VCaP (cell line): ENCODE data around the gene CCDC110.

Experiments
- H3K27ac ChIP-seq: fragments of 450-650 bp; 2 replicates; pipeline ENCODE4 v1.5.1; 2017
- TF ChIP-seq, protein P1 (sequence below): fragments of 450-650 bp; conservative IDR thresholded peaks from 2 replicates; pipeline ENCODE4 v1.5.1; 2017; ENCODE audit warnings: mild to moderate bottlenecking, moderate library complexity

The CCDC110 gene

DNA sequence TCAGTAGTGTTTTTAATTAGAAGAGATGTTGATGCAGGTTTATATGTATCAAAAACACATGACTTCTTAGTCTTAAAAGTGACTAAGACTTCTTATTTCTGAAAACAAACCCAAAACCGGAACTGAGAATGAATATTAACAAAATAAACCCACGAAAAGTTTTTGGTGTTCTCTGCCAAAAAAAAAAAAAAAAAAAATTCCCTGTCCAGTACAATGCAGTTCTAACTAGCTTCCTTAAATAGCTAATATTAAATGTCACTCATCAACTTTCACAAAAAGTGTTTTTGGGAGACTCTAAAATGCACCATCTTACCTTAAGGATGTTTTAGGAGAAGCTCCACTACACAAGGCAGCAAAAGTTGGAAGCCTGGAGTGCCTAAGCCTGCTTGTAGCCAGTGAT is 72.9 kb downstream of the CCDC110 start:
- peak overlapping the region; percentile 63 for H3K27ac ChIP-seq
- TF ChIP-seq, protein P1, sequence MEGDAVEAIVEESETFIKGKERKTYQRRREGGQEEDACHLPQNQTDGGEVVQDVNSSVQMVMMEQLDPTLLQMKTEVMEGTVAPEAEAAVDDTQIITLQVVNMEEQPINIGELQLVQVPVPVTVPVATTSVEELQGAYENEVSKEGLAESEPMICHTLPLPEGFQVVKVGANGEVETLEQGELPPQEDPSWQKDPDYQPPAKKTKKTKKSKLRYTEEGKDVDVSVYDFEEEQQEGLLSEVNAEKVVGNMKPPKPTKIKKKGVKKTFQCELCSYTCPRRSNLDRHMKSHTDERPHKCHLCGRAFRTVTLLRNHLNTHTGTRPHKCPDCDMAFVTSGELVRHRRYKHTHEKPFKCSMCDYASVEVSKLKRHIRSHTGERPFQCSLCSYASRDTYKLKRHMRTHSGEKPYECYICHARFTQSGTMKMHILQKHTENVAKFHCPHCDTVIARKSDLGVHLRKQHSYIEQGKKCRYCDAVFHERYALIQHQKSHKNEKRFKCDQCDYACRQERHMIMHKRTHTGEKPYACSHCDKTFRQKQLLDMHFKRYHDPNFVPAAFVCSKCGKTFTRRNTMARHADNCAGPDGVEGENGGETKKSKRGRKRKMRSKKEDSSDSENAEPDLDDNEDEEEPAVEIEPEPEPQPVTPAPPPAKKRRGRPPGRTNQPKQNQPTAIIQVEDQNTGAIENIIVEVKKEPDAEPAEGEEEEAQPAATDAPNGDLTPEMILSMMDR, result no peak

DNA sequence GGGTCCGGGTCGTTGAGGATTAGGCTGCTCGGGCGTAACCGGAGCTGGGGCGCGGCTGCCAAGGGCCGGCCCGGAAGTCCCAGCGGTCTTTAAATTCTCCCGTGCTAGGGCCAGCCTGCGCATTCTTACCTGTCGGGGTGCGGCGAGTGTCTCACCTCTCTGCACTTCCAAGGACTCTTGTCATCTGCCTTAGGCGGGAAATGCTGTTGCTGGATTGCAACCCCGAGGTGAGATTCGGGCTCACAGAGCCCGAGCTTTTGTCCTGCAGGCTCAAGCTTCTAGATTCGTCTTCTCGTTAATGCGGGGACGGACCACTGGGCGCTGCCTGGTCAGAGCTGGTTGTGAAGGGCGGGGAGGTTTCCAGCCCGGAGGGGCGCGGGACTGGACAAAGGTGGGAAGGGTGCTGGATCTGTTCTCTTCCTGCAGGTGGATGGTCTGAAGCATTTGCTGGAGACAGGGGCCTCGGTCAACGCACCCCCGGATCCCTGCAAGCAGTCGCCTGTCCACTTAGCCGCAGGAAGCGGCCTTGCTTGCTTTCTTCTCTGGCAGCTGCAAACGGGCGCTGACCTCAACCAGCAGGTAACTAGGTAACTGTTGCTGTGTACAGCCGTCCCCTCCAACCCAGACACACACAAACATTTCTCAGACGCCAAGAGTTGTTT is 74.7 kb downstream of the CCDC110 start, which contains the start of gene ANKRD37:
TSS of gene ANKRD37 (plus strand) at position 118 of the 662 bp plus-strand sequence. CDS start at position 201, 83 bp downstream.
- peak within 1 kb of the TSS; percentile 95 for H3K27ac ChIP-seq

DNA sequence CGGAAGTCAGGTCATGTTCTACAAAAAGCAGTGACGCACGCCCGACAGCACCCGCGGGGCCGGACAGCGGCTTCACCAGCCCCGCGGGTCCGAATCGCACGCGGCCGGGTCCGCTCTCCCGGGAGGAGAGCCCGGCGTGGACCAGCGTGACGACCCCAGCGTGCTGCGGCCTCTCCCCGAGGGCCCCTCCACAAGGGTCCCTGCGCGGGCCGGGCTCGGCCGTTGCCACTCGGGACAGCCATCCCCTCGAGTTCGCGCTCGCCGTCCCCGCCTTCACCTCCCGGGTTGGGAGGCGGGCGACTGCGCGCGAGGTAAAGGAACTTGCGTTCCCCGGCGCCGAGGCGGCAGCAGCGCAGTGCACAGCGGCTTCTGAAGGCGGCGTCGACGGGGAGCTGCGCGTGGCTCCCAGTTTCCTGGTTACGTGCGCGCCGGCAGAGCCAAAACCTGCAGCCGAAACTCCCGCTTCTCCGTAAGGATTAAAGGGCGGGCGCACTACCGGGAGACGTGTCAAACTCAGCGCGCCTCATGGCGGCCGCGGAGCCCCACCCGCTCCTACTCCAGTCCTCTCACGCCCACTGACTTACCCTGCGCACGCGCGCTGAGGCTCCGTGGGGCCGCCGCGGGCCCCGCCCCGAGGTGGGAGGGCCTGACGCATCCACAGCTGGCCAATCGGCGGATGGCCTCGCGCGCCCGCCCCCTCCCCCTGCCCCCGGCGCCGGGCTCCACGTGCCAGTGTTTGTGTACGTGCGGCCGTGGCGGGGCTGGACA is 75.4 kb downstream of the CCDC110 start:
- H3K27ac ChIP-seq, result peak overlapping the region; percentile 95
- TF ChIP-seq, protein P1, result no peak

More for the DNA sequence above, 74.7 kb downstream of the CCDC110 start, which contains the start of gene ANKRD37:
- TF ChIP-seq, protein P1, result no peak

DNA sequence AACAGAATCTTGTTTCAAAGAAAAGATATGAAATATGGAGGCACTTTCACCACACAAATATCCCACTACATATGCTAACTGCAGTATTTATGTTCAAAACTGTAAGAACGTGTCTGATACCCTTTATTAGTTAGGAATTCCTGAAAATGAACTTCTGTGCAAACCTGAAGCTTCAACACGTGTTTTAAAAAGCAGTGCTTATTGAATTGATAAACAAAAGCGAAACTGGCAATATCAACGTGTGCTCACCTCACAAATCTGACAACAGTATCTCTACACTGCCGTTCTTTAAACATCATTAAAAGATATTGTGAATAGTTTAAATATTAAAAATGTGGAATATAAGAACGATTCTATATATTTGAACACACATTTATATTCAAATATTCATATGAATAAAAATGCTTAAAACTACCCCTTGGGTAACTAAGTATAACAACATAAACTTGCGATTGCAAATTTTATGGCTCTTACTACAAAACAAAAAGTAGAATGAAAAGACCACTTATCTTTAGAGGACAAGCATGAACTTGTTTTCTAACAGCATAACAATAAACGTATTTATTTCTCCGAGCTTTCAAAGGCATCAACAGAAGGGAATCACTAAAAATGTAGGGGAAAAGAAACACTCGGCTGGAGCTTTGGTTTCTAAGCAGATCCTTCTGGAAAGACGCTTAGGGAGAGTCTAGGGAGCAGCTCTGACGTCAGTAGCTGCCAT is 76.1 kb downstream of the CCDC110 start, which contains the start of gene LRP2BP:
TSS of gene LRP2BP (minus strand) at position 687 of the 718 bp plus-strand sequence. CDS start 17,738 bp downstream, outside the sequence.
- TF ChIP-seq, protein P1, result no peak
- H3K27ac ChIP-seq, result peak within 1 kb of the TSS; percentile 95
